SK-N-SH (cell line): ENCODE measurements around the gene TOX2. TPM values are rescaled to one million over a fixed set of nuclear protein-coding genes. Genes with fewer than 3 reads are reported as not detected.

Experiments used
- CTCF ChIA-PET: fragments of 300-600, 350-600 bp; formaldehyde crosslinking; extraction: SDS; loops from one replicate; lab custom pipeline; 2021; lab: Yijun Ruan, JAX
- POLR2A ChIA-PET: fragments of 350-600 bp; sonication (Branson Sonifier 250); formaldehyde crosslinking; extraction: SDS; loops from one replicate; lab custom pipeline; 2020; ENCODE audit warnings: antibody characterized with exemption, inconsistent platforms; lab: Yijun Ruan, JAX
- DNase-seq: peaks from one replicate; pipeline ENCODE4 v3.0.0; 2012
- H2AFZ ChIP-seq: fragments of 200-600 bp; sonication (generic); 2 replicates; pipeline ENCODE4 v1.8.1; 2016; ENCODE audit warnings: antibody characterized with exemption, mild to moderate bottlenecking, low read depth
- H3F3A ChIP-seq: fragments of 200-600 bp; sonication (generic); replicated peaks from 2 replicates; pipeline ENCODE3; 2016; ENCODE audit warnings: antibody characterized with exemption, mild to moderate bottlenecking; ENCODE audit not compliant: insufficient read depth
- H3K27ac ChIP-seq, 2 experiments: fragments of 200-500 bp in 1 of 2; fragments of 200-600 bp in 1 of 2; sonication (Bioruptor generic) in 1 of 2; sonication (generic), shearing (Covaris generic) in 1 of 2; 2 replicates each; pipeline versions ENCODE4 v1.5.1 to v1.6.1; 2014 to 2016; ENCODE audit warnings: low read depth in 2 of 2, inconsistent platforms in 1 of 2, low read length in 1 of 2, mild to moderate bottlenecking in 1 of 2, mixed read lengths in 1 of 2
- H3K27me3 ChIP-seq: fragments of 200-600 bp; sonication (generic), shearing (Covaris generic); 2 replicates; pipeline ENCODE4 v1.6.1; 2016; ENCODE audit warnings: mixed run types; ENCODE audit not compliant: insufficient read depth
- H3K36me3 ChIP-seq, 2 experiments: fragments of 200-500 bp in 1 of 2; fragments of 200-600 bp in 1 of 2; sonication (Bioruptor generic) in 1 of 2; sonication (generic) in 1 of 2; replicated peaks in 1 of 2; 2 replicates each; pipeline versions ENCODE3 to v1.5.1; 2014 to 2016; ENCODE audit warnings: low read length in 1 of 2, mild to moderate bottlenecking in 1 of 2; ENCODE audit not compliant: insufficient read depth in 2 of 2, control insufficient read depth in 1 of 2
- H3K4me1 ChIP-seq, 2 experiments: fragments of 200-500 bp in 1 of 2; fragments of 200-600 bp in 1 of 2; sonication (Bioruptor generic) in 1 of 2; sonication (generic), shearing (Covaris generic) in 1 of 2; 2 replicates each; pipeline versions ENCODE4 v1.5.1 to v1.6.1; 2014 to 2016; ENCODE audit warnings: low read depth in 1 of 2, low read length in 1 of 2, mixed run types in 1 of 2; ENCODE audit not compliant: insufficient read depth in 2 of 2, control insufficient read depth in 1 of 2
- H3K4me2 ChIP-seq: fragments of 200-600 bp; sonication (generic), shearing (Covaris generic); 2 replicates; pipeline ENCODE4 v1.6.1; 2017; ENCODE audit warnings: mixed run types
- H3K4me3 ChIP-seq, 2 experiments: fragments of 200-500 bp in 1 of 2; fragments of 200-600 bp in 1 of 2; sonication (Bioruptor generic) in 1 of 2; sonication (generic), shearing (Covaris generic) in 1 of 2; 2 replicates each; pipeline versions ENCODE4 v1.5.1 to v1.8.1; 2014 to 2016; ENCODE audit warnings: low read depth in 2 of 2, inconsistent platforms in 1 of 2, low read length in 1 of 2, mild to moderate bottlenecking in 1 of 2, mixed read lengths in 1 of 2, moderate library complexity in 1 of 2
- H3K79me2 ChIP-seq: fragments of 200-600 bp; sonication (generic); 2 replicates; pipeline ENCODE4 v1.8.1; 2017; ENCODE audit warnings: mild to moderate bottlenecking; ENCODE audit not compliant: insufficient read depth
- H3K9ac ChIP-seq: fragments of 200-600 bp; sonication (generic); 2 replicates; pipeline ENCODE4 v1.6.1; 2017; ENCODE audit warnings: mixed run types
- H3K9me2 ChIP-seq: fragments of 200-600 bp; sonication (generic); 2 replicates; pipeline ENCODE4 v1.6.1; 2017; ENCODE audit warnings: mixed run types
- H3K9me3 ChIP-seq: fragments of 200-600 bp; sonication (generic); 2 replicates; pipeline ENCODE4 v1.6.1; 2017; ENCODE audit warnings: mixed run types, mild to moderate bottlenecking, moderate library complexity
- H4K20me1 ChIP-seq: fragments of 200-600 bp; sonication (generic); 2 replicates; pipeline ENCODE4 v1.6.1; 2017; ENCODE audit warnings: mild to moderate bottlenecking, mixed run types; ENCODE audit not compliant: insufficient read depth
- ELF1 ChIP-seq: IDR thresholded peaks from 2 replicates; pipeline ENCODE4 v1.4.0; 2012
- EZH2phosphoT487 ChIP-seq: fragments of 200-600 bp; sonication (generic); IDR thresholded peaks from 2 replicates; pipeline ENCODE4 v1.6.1; 2017; ENCODE audit warnings: low read depth, mixed run types, mild to moderate bottlenecking, antibody characterized with exemption, moderate library complexity, borderline replicate concordance
- GABPA ChIP-seq: IDR thresholded peaks from 2 replicates; pipeline ENCODE4 v1.4.0; 2012; ENCODE audit warnings: low read depth, mild to moderate bottlenecking
- GATA2 ChIP-seq: sonication (generic); formaldehyde crosslinking; IDR thresholded peaks from 2 replicates; pipeline ENCODE4 v1.5.0; 2020; ENCODE audit warnings: mild to moderate bottlenecking, missing genetic modification reagents
- IRF3 ChIP-seq: fragments of 150-350 bp; IDR thresholded peaks from 2 replicates; pipeline ENCODE4 v1.6.1; 2016; ENCODE audit warnings: mild to moderate bottlenecking, low read depth, low read length
- JUND ChIP-seq: IDR thresholded peaks from 2 replicates; pipeline ENCODE4 v1.4.0; 2012
- MXI1 ChIP-seq: IDR thresholded peaks from 2 replicates; pipeline ENCODE4 v1.6.1; 2012; ENCODE audit warnings: mild to moderate bottlenecking, low read depth, low read length, improper control_type of control experiment
- NRF1 ChIP-seq: IDR thresholded peaks from 2 replicates; pipeline ENCODE4 v1.6.1; 2012; ENCODE audit warnings: low read depth, mild to moderate bottlenecking, low read length
- PBX3 ChIP-seq: IDR thresholded peaks from 2 replicates; pipeline ENCODE4; 2012
- POLR2AphosphoS5 ChIP-seq: IDR thresholded peaks from 2 replicates; pipeline ENCODE4 v1.6.1; 2012; ENCODE audit warnings: low read depth, low read length
- RAD21 ChIP-seq: IDR thresholded peaks from 2 replicates; pipeline ENCODE4 v1.6.1; 2012; ENCODE audit warnings: mild to moderate bottlenecking, low read length
- REST ChIP-seq: IDR thresholded peaks from 2 replicates; pipeline ENCODE4 v1.6.1; 2012; ENCODE audit warnings: mild to moderate bottlenecking, low read depth, low read length, moderate library complexity
- RFX5 ChIP-seq: IDR thresholded peaks from 2 replicates; pipeline ENCODE4 v1.6.1; 2012; ENCODE audit warnings: mild to moderate bottlenecking, improper control_type of control experiment, low read length
- TCF12 ChIP-seq: IDR thresholded peaks from 2 replicates; pipeline ENCODE4 v1.4.0; 2012
- USF2 ChIP-seq: fragments of 150-350 bp; IDR thresholded peaks from 2 replicates; pipeline ENCODE4 v1.6.1; 2017; ENCODE audit warnings: antibody characterized with exemption, low read length, low read depth, borderline replicate concordance
- YY1 ChIP-seq: IDR thresholded peaks from 2 replicates; pipeline ENCODE4 v1.4.0; 2012; ENCODE audit warnings: low read depth, mild to moderate bottlenecking
- ZBTB33 ChIP-seq: IDR thresholded peaks from 2 replicates; pipeline ENCODE4 v1.4.0; 2012; ENCODE audit warnings: low read depth, borderline replicate concordance
- WGBS: methylation state at CpG from one replicate; pipeline ENCODE4 v1.1.6; 2017; ENCODE audit warnings: low lambda C conversion rate; 5-methylcytosine and 5-hydroxymethylcytosine counted together
- polyA plus RNA-seq, 3 experiments: library from polyadenylated mRNA; depleted of rRNA; stranded (reverse); fragments of >200 nt; gene quantifications; 2 replicates each; pipeline ENCODE4 v1.2.3, GENCODE V29; 2012

Gene TOX2
- polyA plus RNA-seq, 1 of the 3 experiments (the other 2 are of a cell fraction): 15.4 TPM

- TF ChIP-seq GABPA: no peak
- TF ChIP-seq EZH2phosphoT487: no peak
- no peak for TF ChIP-seq RFX5
- TF ChIP-seq JUND: no peak
- no peak for TF ChIP-seq YY1
- TF ChIP-seq REST: no peak
- TF ChIP-seq ELF1: no peak
- no peak for TF ChIP-seq NRF1
- Histone ChIP-seq H3K79me2 (no peaks in the 10 kb centered on the region), H2AFZ (no peak overlapping the region), H3F3A (peaks cover 3% of the 10 kb centered on the region), H3K4me3 (no peak overlapping the region), H3K4me2 (no peak overlapping the region), H3K27me3 (no peaks in the 10 kb centered on the region), H3K9me2 (no peaks in the 10 kb centered on the region), H4K20me1 (no peaks in the 10 kb centered on the region), H3K4me1 (peaks cover 10 to 28% of the 10 kb centered on the region in 2 experiments; a peak in 2 of 4 replicates), H3K9me3 (no peaks in the 10 kb centered on the region), H3K27ac (no peak overlapping the region), H3K9ac (no peak overlapping the region), H3K36me3 (no peaks in the 10 kb centered on the region)
- ChIA-PET CTCF (no interaction called here), POLR2A (no interaction called here)
- DNase-seq: no peak
- 92% methylated on average over 9 of the region's 9 CpGs for WGBS
These were observed 71.1 kb downstream of the TOX2 start for GRCh38 chr20:43985608-43986316.

- Histone ChIP-seq H3K27ac (peak overlapping the region in 1 of 2 experiments; percentile 61; a peak in 1 of 4 replicates), H3F3A (peaks cover 3% of the 10 kb centered on the region), H3K27me3 (no peaks in the 10 kb centered on the region), H3K4me1 (peaks cover 10 to 27% of the 10 kb centered on the region in 2 experiments; a peak in 2 of 4 replicates), H3K9ac (no peak overlapping the region), H3K4me3 (no peak overlapping the region), H3K9me2 (no peaks in the 10 kb centered on the region), H3K79me2 (no peaks in the 10 kb centered on the region), H3K9me3 (no peaks in the 10 kb centered on the region), H3K4me2 (no peak overlapping the region), H4K20me1 (no peaks in the 10 kb centered on the region), H2AFZ (no peak overlapping the region), H3K36me3 (no peaks in the 10 kb centered on the region)
- 90% methylated on average over 1 of the region's 1 CpG for WGBS
- DNase-seq: no peak
- ChIA-PET CTCF (interaction anchor here (1.6 kb wide), 1 partner anchor 10 kb away, joined by 5 read pairs; no protein-coding TSS in a partner anchor), POLR2A (interaction anchor here (0.8 kb wide), 1 partner anchor 25 kb away, joined by 3 read pairs; no protein-coding TSS in a partner anchor)
- TF ChIP-seq GATA2 (CRISPR knock-in tag) (no peak), RAD21 (no peak), RFX5 (no peak), NRF1 (no peak), USF2 (no peak), IRF3 (no peak), ZBTB33 (no peak), MXI1 (no peak), POLR2AphosphoS5 (no peak), TCF12 (no peak), PBX3 (no peak)
These were observed 72.4 kb downstream of the TOX2 start for GRCh38 chr20:43987018-43987417.
